ENCODE measurements around the gene ABCA13. TPM values are rescaled to one million over a fixed set of nuclear protein-coding genes. Genes with fewer than 3 reads are reported as not detected.

The ABCA13 gene
- total RNA-seq, 1 experiment from 2014 or later: not detected

- Histone ChIP-seq H3K4me2 (ENCODE audit: low read length) (no peak overlapping the region), H3K9me2 (ENCODE audit: insufficient read depth) (no peaks in the 10 kb centered on the region), H3K27ac (ENCODE audit: low read depth, low read length) (no peak overlapping the region), H3K9ac (ENCODE audit: low read length) (no peak overlapping the region), H3K27me3 (ENCODE audit: insufficient read depth, low read length) (no peaks in the 10 kb centered on the region), H3K4me3 (replicated peaks in 1 of 2; ENCODE audit: low read depth in 1 of 2, low read length in 2 of 2) (no peak overlapping the region), H3K79me2 (ENCODE audit: insufficient read depth, low read length) (no peaks in the 10 kb centered on the region), H4K20me1 (ENCODE audit: insufficient read depth) (no peaks in the 10 kb centered on the region), H2AFZ (ENCODE audit: low read depth, low read length, poor library complexity, severe bottlenecking) (no peak overlapping the region), H3K9me3 (ENCODE audit: control insufficient read depth in 1 of 2, insufficient read depth in 1 of 2, low read depth in 1 of 2, low read length in 2 of 2) (peaks cover 9 to 12% of the 10 kb centered on the region in 2 experiments; a peak in 2 of 4 replicates), H3K36me3 (ENCODE audit: control insufficient read depth in 1 of 2, insufficient read depth in 2 of 2, low read length in 2 of 2) (no peaks in the 10 kb centered on the region), H3K4me1 (ENCODE audit: control insufficient read depth in 1 of 2, insufficient read depth in 2 of 2, low read length in 2 of 2) (no peaks in the 10 kb centered on the region)
- RAD21 ChIA-PET (ENCODE audit: low non-redundant PET in 1 of 2, low total read pairs in 2 of 2, uncharacterized antibody in 2 of 2, unreplicated experiment in 2 of 2): no interaction called here
- ATAC-seq (no peak), DNase-seq (ENCODE audit: low read depth, low spot score) (no peak)
- TF ChIP-seq ZNF274 (IDR thresholded peaks at IDR 0.05; ENCODE audit: low read depth, low read length) (no peak), POLR2AphosphoS5 (IDR thresholded peaks at IDR 0.05; ENCODE audit: low read depth, low read length) (no peak), EZH2 (IDR thresholded peaks at IDR 0.05) (no peak)
- intact Hi-C loops (cut with micrococcal nuclease): no loop called here
- CTCF ChIA-PET: no interaction called here
- no TSS peak for BruUV-seq (replicated peaks)
- POLR2A ChIA-PET: no interaction called here
These were observed 440.7 kb downstream of the ABCA13 start for GRCh38 chr7:48611993-48612392.

GRCh38 chr7:48617508-48617907 is 446.2 kb downstream of the ABCA13 start:
- no peak for DNase-seq (ENCODE audit: low read depth, low spot score)

More at GRCh38 chr7:48617508-48617907, 446.2 kb downstream of the ABCA13 start:
- TF ChIP-seq, protein P1, sequence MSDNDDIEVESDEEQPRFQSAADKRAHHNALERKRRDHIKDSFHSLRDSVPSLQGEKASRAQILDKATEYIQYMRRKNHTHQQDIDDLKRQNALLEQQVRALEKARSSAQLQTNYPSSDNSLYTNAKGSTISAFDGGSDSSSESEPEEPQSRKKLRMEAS (IDR thresholded peaks at IDR 0.05): no peak
- no peak for TF ChIP-seq CEBPB (IDR thresholded peaks at IDR 0.05; ENCODE audit: low read depth)
- no peak for TF ChIP-seq RAD21 (IDR thresholded peaks at IDR 0.05; ENCODE audit: low read depth)
- TF ChIP-seq EGR1 (IDR thresholded peaks at IDR 0.05; ENCODE audit: low read depth): no peak
- no peak for TF ChIP-seq POLR2AphosphoS5 (IDR thresholded peaks at IDR 0.05; ENCODE audit: low read depth, low read length)
- no peak for TF ChIP-seq YY1 (IDR thresholded peaks at IDR 0.05; ENCODE audit: extremely low read depth, insufficient replicate concordance, low read depth, low read length)
- TF ChIP-seq TCF7L2 (IDR thresholded peaks at IDR 0.05; ENCODE audit: borderline replicate concordance, extremely low read depth, insufficient read depth, insufficient read length): no peak
- TF ChIP-seq, protein P2, sequence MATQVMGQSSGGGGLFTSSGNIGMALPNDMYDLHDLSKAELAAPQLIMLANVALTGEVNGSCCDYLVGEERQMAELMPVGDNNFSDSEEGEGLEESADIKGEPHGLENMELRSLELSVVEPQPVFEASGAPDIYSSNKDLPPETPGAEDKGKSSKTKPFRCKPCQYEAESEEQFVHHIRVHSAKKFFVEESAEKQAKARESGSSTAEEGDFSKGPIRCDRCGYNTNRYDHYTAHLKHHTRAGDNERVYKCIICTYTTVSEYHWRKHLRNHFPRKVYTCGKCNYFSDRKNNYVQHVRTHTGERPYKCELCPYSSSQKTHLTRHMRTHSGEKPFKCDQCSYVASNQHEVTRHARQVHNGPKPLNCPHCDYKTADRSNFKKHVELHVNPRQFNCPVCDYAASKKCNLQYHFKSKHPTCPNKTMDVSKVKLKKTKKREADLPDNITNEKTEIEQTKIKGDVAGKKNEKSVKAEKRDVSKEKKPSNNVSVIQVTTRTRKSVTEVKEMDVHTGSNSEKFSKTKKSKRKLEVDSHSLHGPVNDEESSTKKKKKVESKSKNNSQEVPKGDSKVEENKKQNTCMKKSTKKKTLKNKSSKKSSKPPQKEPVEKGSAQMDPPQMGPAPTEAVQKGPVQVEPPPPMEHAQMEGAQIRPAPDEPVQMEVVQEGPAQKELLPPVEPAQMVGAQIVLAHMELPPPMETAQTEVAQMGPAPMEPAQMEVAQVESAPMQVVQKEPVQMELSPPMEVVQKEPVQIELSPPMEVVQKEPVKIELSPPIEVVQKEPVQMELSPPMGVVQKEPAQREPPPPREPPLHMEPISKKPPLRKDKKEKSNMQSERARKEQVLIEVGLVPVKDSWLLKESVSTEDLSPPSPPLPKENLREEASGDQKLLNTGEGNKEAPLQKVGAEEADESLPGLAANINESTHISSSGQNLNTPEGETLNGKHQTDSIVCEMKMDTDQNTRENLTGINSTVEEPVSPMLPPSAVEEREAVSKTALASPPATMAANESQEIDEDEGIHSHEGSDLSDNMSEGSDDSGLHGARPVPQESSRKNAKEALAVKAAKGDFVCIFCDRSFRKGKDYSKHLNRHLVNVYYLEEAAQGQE (IDR thresholded peaks at IDR 0.05; ENCODE audit: low read depth): no peak
- no peak overlapping the region for H3K4me3 ChIP-seq (replicated peaks in 1 of 2; ENCODE audit: low read depth in 1 of 2, low read length in 2 of 2)
- H3K9me2 ChIP-seq (ENCODE audit: insufficient read depth): no peaks in the 10 kb centered on the region
- ChIA-PET CTCF (no interaction called here), POLR2A (no interaction called here), RAD21 (ENCODE audit: low non-redundant PET in 1 of 2, low total read pairs in 2 of 2, uncharacterized antibody in 2 of 2, unreplicated experiment in 2 of 2) (no interaction called here)
- no peaks in the 10 kb centered on the region for H3K79me2 ChIP-seq (ENCODE audit: insufficient read depth, low read length)
- no peak overlapping the region for H3K27ac ChIP-seq (ENCODE audit: low read depth, low read length)
- no peaks in the 10 kb centered on the region for H3K4me1 ChIP-seq (ENCODE audit: control insufficient read depth in 1 of 2, insufficient read depth in 2 of 2, low read length in 2 of 2)
- H4K20me1 ChIP-seq (ENCODE audit: insufficient read depth): no peaks in the 10 kb centered on the region
- H3K9ac ChIP-seq (ENCODE audit: low read length): no peak overlapping the region
- no peaks in the 10 kb centered on the region for H3K36me3 ChIP-seq (ENCODE audit: control insufficient read depth in 1 of 2, insufficient read depth in 2 of 2, low read length in 2 of 2)
- peaks cover 0 to 7% of the 10 kb centered on the region in 2 experiments; a peak in 2 of 4 replicates for H3K9me3 ChIP-seq (ENCODE audit: control insufficient read depth in 1 of 2, insufficient read depth in 1 of 2, low read depth in 1 of 2, low read length in 2 of 2)
- H2AFZ ChIP-seq (ENCODE audit: low read depth, low read length, poor library complexity, severe bottlenecking): no peak overlapping the region
- H3K4me2 ChIP-seq (ENCODE audit: low read length): no peak overlapping the region
- no peak for ATAC-seq
- BruUV-seq (replicated peaks): no TSS peak
- intact Hi-C loops (cut with micrococcal nuclease): no loop called here
- no peaks in the 10 kb centered on the region for H3K27me3 ChIP-seq (ENCODE audit: insufficient read depth, low read length)
